HepG2 (cell line): ENCODE measurements around the gene SLC25A22. TPM values are rescaled to one million over a fixed set of nuclear protein-coding genes. Genes with fewer than 3 reads are reported as not detected.

Source experiments
- ATAC-seq: fragments of 200-7000 bp; cut with Tn5 transposase; 3 replicates; pipeline ENCODE4 v1.9.1; 2020; ENCODE audit warnings: mild to moderate bottlenecking, moderate library complexity
- BruUV-seq: library from RNA; stranded (reverse); fragments of 400-500 nt; replicated peaks from 2 replicates; lab custom pipeline; 2021; lab: Mats Ljungman, UMichigan
- CTCF ChIA-PET: fragments of 300-600 bp; formaldehyde crosslinking; extraction: SDS; loops from one replicate; lab custom pipeline; 2021; ENCODE audit warnings: low total read pairs, inconsistent platforms, low intra/inter-chr PET ratio; lab: Yijun Ruan, JAX
- POLR2A ChIA-PET: fragments of 350-600 bp; sonication (Branson Sonifier 250); formaldehyde crosslinking; loops from one replicate; lab custom pipeline; 2020; ENCODE audit warnings: antibody characterized with exemption, inconsistent platforms; lab: Yijun Ruan, JAX
- DNase-seq: peaks from one replicate; pipeline ENCODE4 v3.0.0-alpha.2; 2015; ENCODE audit warnings: low spot score
- FAIRE-seq: peaks from 3 replicates; lab custom pipeline; 2011; peaks lifted over from hg19 to GRCh38; lab: Jason Lieb, UNC
- H2AFZ ChIP-seq: one replicate; pipeline ENCODE4 v1.6.1; 2011; ENCODE audit warnings: low read length, inconsistent platforms
- H3K27ac ChIP-seq: fragments of 300-600 bp; 3 replicates; pipeline ENCODE4 v1.8.0; 2011; ENCODE audit warnings: mixed run types, mild to moderate bottlenecking, mixed read lengths, low read length, inconsistent platforms; ENCODE audit not compliant: insufficient read depth; ENCODE audit errors: extremely low read length
- H3K27me3 ChIP-seq, 2 experiments: fragments of 200-600 bp in 1 of 2; 2 replicates in 1 of 2; 3 replicates in 1 of 2; pipeline versions ENCODE4 v1.6.0 to v1.8.0; 2011; ENCODE audit warnings: low read length in 2 of 2, mild to moderate bottlenecking in 2 of 2, moderate library complexity in 2 of 2, inconsistent platforms in 1 of 2; ENCODE audit not compliant: insufficient read depth in 2 of 2, control insufficient read depth in 1 of 2
- H3K36me3 ChIP-seq, 2 experiments: fragments of 200-600 bp in 1 of 2; replicated peaks in 1 of 2; 2 replicates in 1 of 2; 3 replicates in 1 of 2; pipeline versions ENCODE4 v1.5.1 to v1.8.0; 2011; ENCODE audit warnings: low read length in 2 of 2, inconsistent platforms in 1 of 2; ENCODE audit not compliant: insufficient read depth in 2 of 2, control insufficient read depth in 1 of 2
- H3K4me1 ChIP-seq: 2 replicates; pipeline ENCODE4 v1.5.1; 2012; ENCODE audit warnings: low read length, inconsistent platforms; ENCODE audit not compliant: insufficient read depth
- H3K4me2 ChIP-seq: 2 replicates; pipeline ENCODE4 v1.6.0; 2011; ENCODE audit warnings: low read depth, low read length, inconsistent platforms
- H3K4me3 ChIP-seq, 3 experiments: fragments of 200-600 bp in 1 of 3; sonication (generic), shearing (Covaris generic) in 1 of 3; replicated peaks in 1 of 3; 2 replicates each; pipeline ENCODE4 v1.5.1; 2011 to 2016; ENCODE audit warnings: low read length in 3 of 3, inconsistent platforms in 2 of 3, low read depth in 2 of 3, mild to moderate bottlenecking in 2 of 3, control low read depth in 1 of 3, mixed read lengths in 1 of 3; ENCODE audit not compliant: insufficient read depth in 1 of 3
- H3K79me2 ChIP-seq: one replicate; pipeline ENCODE4 v1.6.1; 2011; ENCODE audit warnings: low read length, inconsistent platforms; ENCODE audit not compliant: insufficient read depth
- H3K9ac ChIP-seq: 2 replicates; pipeline ENCODE4 v1.6.0; 2011; ENCODE audit warnings: mild to moderate bottlenecking, low read depth, low read length, inconsistent platforms; ENCODE audit not compliant: insufficient read depth
- H3K9me3 ChIP-seq: 2 replicates; pipeline ENCODE4 v1.5.1; 2012; ENCODE audit warnings: mild to moderate bottlenecking, low read length
- H4K20me1 ChIP-seq: 2 replicates; pipeline ENCODE4 v1.6.0; 2011; ENCODE audit warnings: inconsistent platforms, mild to moderate bottlenecking, low read length, moderate library complexity; ENCODE audit not compliant: insufficient read depth
- MAZ ChIP-seq, 2 experiments: sonication (generic) in 1 of 2; formaldehyde crosslinking in 1 of 2; IDR thresholded peaks; 2 replicates each; pipeline versions ENCODE4 v1.5.0 to v1.6.1; 2012 to 2020; ENCODE audit warnings: low read depth in 2 of 2, mild to moderate bottlenecking in 2 of 2, borderline replicate concordance in 1 of 2, improper control_type of control experiment in 1 of 2, low read length in 1 of 2, missing genetic modification reagents in 1 of 2, moderate library complexity in 1 of 2
- MBD4 ChIP-seq: IDR thresholded peaks from 2 replicates; pipeline ENCODE4 v1.6.1; 2012; ENCODE audit warnings: low read length, inconsistent platforms, borderline replicate concordance
- ONECUT2 ChIP-seq: sonication (generic); formaldehyde crosslinking; IDR thresholded peaks from 2 replicates; pipeline ENCODE4 v1.4.0; 2020; ENCODE audit warnings: missing genetic modification reagents
- PHB2 ChIP-seq: fragments of 450-650 bp; IDR thresholded peaks from 2 replicates; pipeline ENCODE4 v1.6.1; 2018; ENCODE audit not compliant: partially characterized antibody
- RXRA ChIP-seq: sonication (generic); formaldehyde crosslinking; IDR thresholded peaks from 2 replicates; pipeline ENCODE4 v1.5.1; 2020; ENCODE audit warnings: missing genetic modification reagents
- SMAD1 ChIP-seq: sonication (generic); formaldehyde crosslinking; IDR thresholded peaks from 2 replicates; pipeline ENCODE4 v1.4.0; 2020; ENCODE audit warnings: missing genetic modification reagents, low read depth, mild to moderate bottlenecking, borderline replicate concordance
- SOX6 ChIP-seq, 2 experiments: fragments of 450-650 bp in 1 of 2; sonication (generic) in 1 of 2; formaldehyde crosslinking in 1 of 2; IDR thresholded peaks; 2 replicates each; pipeline versions ENCODE4 v1.4.0 to v1.6.1; 2017 to 2020; ENCODE audit warnings: antibody characterized with exemption in 1 of 2, mild to moderate bottlenecking in 1 of 2, missing genetic modification reagents in 1 of 2
- ZNF326 ChIP-seq: sonication (generic); formaldehyde crosslinking; IDR thresholded peaks from 2 replicates; pipeline ENCODE4 v1.4.0; 2020; ENCODE audit warnings: missing genetic modification reagents, borderline replicate concordance
- ZNF547 ChIP-seq: sonication (generic); formaldehyde crosslinking; IDR thresholded peaks from 2 replicates; pipeline ENCODE4 v1.5.1; 2020; ENCODE audit warnings: mild to moderate bottlenecking, missing genetic modification reagents
- ZNF607 ChIP-seq: sonication (generic); formaldehyde crosslinking; IDR thresholded peaks from 2 replicates; pipeline ENCODE4 v1.5.1; 2020; ENCODE audit warnings: missing genetic modification reagents, mild to moderate bottlenecking, borderline replicate concordance
- ZNF777 ChIP-seq: sonication (generic); formaldehyde crosslinking; IDR thresholded peaks from 2 replicates; pipeline ENCODE4 v1.4.0; 2020; ENCODE audit warnings: missing genetic modification reagents
- WGBS: methylation state at CpG from one replicate; pipeline ENCODE4 v1.1.6; 2017; ENCODE audit warnings: low lambda C conversion rate; 5-methylcytosine and 5-hydroxymethylcytosine counted together
- in situ Hi-C: cut with HindIII; loops from 2 replicates; pipeline ENCODE4 v1.10.0; 2017; ENCODE audit warnings: low pct_unique_long_range_greater_than_20kb; ENCODE audit not compliant: extremely low pct_ligation_motif_present
- intact Hi-C: fragments of 100-400 bp; cut with micrococcal nuclease; formaldehyde crosslinking; loops from one replicate; pipeline ENCODE4 v1.10.0; 2022; ENCODE audit not compliant: unreplicated experiment
- polyA plus RNA-seq, 8 experiments: library from polyadenylated mRNA; depleted of rRNA in 3 of 8; stranded (reverse) in 7 of 8; unstranded in 1 of 8; fragments of >200 nt; fragmentation: Illumina TruSeq in 4 of 8; extraction: Trizol in 4 of 8; gene quantifications; 2 replicates each; pipeline versions ENCODE4 v1.2.1 to v1.2.3, GENCODE V29; 2011 to 2016; ENCODE audit warnings: low read depth in 4 of 8, missing spikeins in 1 of 8, mixed read lengths in 1 of 8; ENCODE audit not compliant: insufficient read depth in 1 of 8
- total RNA-seq, 5 experiments: library from RNA; depleted of rRNA; stranded (reverse); fragments of >200 nt; fragmentation: Illumina TruSeq; extraction: Trizol; gene quantifications; 2 replicates each; pipeline ENCODE4 v1.2.3, GENCODE V29; 2016; ENCODE audit warnings: low read depth in 1 of 5
- TF ChIP-seq, protein P1 (sequence below): sonication (generic); formaldehyde crosslinking; IDR thresholded peaks from 2 replicates; pipeline ENCODE4 v1.9.0; 2021; ENCODE audit warnings: mild to moderate bottlenecking, missing genetic modification reagents
- TF ChIP-seq, protein P2 (sequence below): sonication (generic); formaldehyde crosslinking; IDR thresholded peaks from 2 replicates; pipeline ENCODE4 v1.5.0; 2020; ENCODE audit warnings: missing genetic modification reagents, mild to moderate bottlenecking, borderline replicate concordance
- TF ChIP-seq, protein P3 (sequence below): sonication (generic); formaldehyde crosslinking; IDR thresholded peaks from 2 replicates; pipeline ENCODE4 v1.5.0; 2020; ENCODE audit warnings: mild to moderate bottlenecking, missing genetic modification reagents

SLC25A22 gene
- total and polyA plus RNA-seq, 2 of the 13 experiments (the other 11 are each of a cell fraction or from before 2014, with no cell fraction given), result 12.4 to 19.2 TPM

DNA sequence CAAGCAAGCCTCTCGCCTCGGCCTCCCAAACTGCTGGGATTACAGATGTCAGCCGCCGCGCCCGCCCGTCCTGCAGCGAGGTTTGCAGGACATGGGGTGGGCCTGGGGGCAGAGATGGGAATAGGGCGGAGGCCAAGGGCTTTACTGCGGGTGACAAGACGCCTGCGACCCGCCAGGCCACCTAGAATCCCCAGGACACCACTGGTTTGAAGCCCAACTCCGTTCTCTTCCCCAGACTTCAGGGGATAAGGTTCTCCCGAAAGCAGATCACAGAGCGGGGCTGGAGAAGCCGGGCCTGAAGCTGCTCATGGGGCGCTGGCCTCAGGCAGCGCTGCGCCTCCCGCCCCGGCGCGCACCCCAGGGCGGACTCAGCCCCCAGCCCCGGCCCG lies 43.9 kb upstream of the SLC25A22 start:
- in situ Hi-C loops, result no loop called here
- no peak for ATAC-seq
- intact Hi-C loops, result loop anchor here (5.0 kb wide), 1 partner anchor 35 kb away; the partner anchor contains the start of genes PIDD1 and RPLP2
- H3K27me3 ChIP-seq, result no peaks in the 10 kb centered on the region
- H3K9ac ChIP-seq, result peak overlapping the region; percentile 92
- H3K4me2 ChIP-seq, result peak overlapping the region; percentile 85
- POLR2A ChIA-PET, result interaction anchor here (3.2 to 16.1 kb wide), 3 partner anchors 12 to 23 kb away, joined by 39 to 264 read pairs (median 141); partner anchors contain the start of genes CD151, CRACR2B and PNPLA2
- DNase-seq, result no peak
- BruUV-seq, result TSS peak; percentile 86
- H4K20me1 ChIP-seq, result peaks cover 17% of the 10 kb centered on the region; the same call in 1 of the 2 replicates
- peaks cover 6 to 31% of the 10 kb centered on the region in 2 experiments for H3K36me3 ChIP-seq
- CTCF ChIA-PET, result no interaction called here
- 0% methylated on average over 4 of the region's 27 CpGs for WGBS
- peak overlapping the region; percentile 97 to 100 (median 98) for H3K4me3 ChIP-seq
- peaks cover 69% of the 10 kb centered on the region for H3K4me1 ChIP-seq
- H3K27ac ChIP-seq, result peak overlapping the region; percentile 83
- no peak for FAIRE-seq
- H2AFZ ChIP-seq, result no peak overlapping the region
- H3K79me2 ChIP-seq, result peaks cover 27% of the 10 kb centered on the region
- H3K9me3 ChIP-seq, result no peaks in the 10 kb centered on the region
- 0 out of 2 replicates have a peak, but pooled peaks have one; percentile 8 for TF ChIP-seq RXRA (CRISPR knock-in tag)
- TF ChIP-seq, protein P1, sequence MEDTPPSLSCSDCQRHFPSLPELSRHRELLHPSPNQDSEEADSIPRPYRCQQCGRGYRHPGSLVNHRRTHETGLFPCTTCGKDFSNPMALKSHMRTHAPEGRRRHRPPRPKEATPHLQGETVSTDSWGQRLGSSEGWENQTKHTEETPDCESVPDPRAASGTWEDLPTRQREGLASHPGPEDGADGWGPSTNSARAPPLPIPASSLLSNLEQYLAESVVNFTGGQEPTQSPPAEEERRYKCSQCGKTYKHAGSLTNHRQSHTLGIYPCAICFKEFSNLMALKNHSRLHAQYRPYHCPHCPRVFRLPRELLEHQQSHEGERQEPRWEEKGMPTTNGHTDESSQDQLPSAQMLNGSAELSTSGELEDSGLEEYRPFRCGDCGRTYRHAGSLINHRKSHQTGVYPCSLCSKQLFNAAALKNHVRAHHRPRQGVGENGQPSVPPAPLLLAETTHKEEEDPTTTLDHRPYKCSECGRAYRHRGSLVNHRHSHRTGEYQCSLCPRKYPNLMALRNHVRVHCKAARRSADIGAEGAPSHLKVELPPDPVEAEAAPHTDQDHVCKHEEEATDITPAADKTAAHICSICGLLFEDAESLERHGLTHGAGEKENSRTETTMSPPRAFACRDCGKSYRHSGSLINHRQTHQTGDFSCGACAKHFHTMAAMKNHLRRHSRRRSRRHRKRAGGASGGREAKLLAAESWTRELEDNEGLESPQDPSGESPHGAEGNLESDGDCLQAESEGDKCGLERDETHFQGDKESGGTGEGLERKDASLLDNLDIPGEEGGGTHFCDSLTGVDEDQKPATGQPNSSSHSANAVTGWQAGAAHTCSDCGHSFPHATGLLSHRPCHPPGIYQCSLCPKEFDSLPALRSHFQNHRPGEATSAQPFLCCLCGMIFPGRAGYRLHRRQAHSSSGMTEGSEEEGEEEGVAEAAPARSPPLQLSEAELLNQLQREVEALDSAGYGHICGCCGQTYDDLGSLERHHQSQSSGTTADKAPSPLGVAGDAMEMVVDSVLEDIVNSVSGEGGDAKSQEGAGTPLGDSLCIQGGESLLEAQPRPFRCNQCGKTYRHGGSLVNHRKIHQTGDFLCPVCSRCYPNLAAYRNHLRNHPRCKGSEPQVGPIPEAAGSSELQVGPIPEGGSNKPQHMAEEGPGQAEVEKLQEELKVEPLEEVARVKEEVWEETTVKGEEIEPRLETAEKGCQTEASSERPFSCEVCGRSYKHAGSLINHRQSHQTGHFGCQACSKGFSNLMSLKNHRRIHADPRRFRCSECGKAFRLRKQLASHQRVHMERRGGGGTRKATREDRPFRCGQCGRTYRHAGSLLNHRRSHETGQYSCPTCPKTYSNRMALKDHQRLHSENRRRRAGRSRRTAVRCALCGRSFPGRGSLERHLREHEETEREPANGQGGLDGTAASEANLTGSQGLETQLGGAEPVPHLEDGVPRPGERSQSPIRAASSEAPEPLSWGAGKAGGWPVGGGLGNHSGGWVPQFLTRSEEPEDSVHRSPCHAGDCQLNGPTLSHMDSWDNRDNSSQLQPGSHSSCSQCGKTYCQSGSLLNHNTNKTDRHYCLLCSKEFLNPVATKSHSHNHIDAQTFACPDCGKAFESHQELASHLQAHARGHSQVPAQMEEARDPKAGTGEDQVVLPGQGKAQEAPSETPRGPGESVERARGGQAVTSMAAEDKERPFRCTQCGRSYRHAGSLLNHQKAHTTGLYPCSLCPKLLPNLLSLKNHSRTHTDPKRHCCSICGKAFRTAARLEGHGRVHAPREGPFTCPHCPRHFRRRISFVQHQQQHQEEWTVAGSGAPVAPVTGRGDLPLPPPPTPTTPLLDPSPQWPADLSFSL (CRISPR knock-in tag), result no peak
- TF ChIP-seq, protein P2, sequence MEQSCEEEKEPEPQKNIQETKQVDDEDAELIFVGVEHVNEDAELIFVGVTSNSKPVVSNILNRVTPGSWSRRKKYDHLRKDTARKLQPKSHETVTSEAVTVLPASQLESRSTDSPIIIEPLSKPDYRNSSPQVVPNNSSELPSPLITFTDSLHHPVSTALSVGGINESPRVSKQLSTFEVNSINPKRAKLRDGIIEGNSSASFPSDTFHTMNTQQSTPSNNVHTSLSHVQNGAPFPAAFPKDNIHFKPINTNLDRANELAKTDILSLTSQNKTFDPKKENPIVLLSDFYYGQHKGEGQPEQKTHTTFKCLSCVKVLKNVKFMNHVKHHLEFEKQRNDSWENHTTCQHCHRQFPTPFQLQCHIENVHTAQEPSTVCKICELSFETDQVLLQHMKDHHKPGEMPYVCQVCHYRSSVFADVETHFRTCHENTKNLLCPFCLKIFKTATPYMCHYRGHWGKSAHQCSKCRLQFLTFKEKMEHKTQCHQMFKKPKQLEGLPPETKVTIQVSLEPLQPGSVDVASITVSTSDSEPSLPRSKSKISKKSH, result no peak
- TF ChIP-seq PHB2, result no peak
- no peak for TF ChIP-seq SOX6 (IDR thresholded peaks at IDR 0.05)
- no peak for TF ChIP-seq SOX6 (CRISPR knock-in tag; IDR thresholded peaks at IDR 0.05)
- TF ChIP-seq, protein P3, sequence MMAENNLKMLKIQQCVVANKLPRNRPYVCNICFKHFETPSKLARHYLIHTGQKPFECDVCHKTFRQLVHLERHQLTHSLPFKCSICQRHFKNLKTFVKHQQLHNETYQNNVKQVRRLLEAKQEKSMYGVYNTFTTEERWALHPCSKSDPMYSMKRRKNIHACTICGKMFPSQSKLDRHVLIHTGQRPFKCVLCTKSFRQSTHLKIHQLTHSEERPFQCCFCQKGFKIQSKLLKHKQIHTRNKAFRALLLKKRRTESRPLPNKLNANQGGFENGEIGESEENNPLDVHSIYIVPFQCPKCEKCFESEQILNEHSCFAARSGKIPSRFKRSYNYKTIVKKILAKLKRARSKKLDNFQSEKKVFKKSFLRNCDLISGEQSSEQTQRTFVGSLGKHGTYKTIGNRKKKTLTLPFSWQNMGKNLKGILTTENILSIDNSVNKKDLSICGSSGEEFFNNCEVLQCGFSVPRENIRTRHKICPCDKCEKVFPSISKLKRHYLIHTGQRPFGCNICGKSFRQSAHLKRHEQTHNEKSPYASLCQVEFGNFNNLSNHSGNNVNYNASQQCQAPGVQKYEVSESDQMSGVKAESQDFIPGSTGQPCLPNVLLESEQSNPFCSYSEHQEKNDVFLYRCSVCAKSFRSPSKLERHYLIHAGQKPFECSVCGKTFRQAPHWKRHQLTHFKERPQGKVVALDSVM (CRISPR knock-in tag), result peak; percentile 53
- no peak for TF ChIP-seq ZNF326 (CRISPR knock-in tag)
- no peak for TF ChIP-seq MBD4
- no peak for TF ChIP-seq ZNF777
- TF ChIP-seq SMAD1 (CRISPR knock-in tag), result no peak
- TF ChIP-seq MAZ (IDR thresholded peaks at IDR 0.05; ENCODE audit: borderline replicate concordance, low read depth, low read length), result no peak
- no peak for TF ChIP-seq MAZ (CRISPR knock-in tag; IDR thresholded peaks at IDR 0.05; ENCODE audit: low read depth)
- TF ChIP-seq ZNF547 (CRISPR knock-in tag), result no peak
- no peak for TF ChIP-seq ZNF607 (CRISPR knock-in tag)
- TF ChIP-seq ONECUT2 (CRISPR knock-in tag), result no peak
